Measurements from ENCODE around the gene PACSIN2. TPM values are rescaled to one million over a fixed set of nuclear protein-coding genes. Genes with fewer than 3 reads are reported as not detected.

The PACSIN2 gene
- total RNA-seq, 1 donor from 2014 or later: 49.8 TPM

DNA sequence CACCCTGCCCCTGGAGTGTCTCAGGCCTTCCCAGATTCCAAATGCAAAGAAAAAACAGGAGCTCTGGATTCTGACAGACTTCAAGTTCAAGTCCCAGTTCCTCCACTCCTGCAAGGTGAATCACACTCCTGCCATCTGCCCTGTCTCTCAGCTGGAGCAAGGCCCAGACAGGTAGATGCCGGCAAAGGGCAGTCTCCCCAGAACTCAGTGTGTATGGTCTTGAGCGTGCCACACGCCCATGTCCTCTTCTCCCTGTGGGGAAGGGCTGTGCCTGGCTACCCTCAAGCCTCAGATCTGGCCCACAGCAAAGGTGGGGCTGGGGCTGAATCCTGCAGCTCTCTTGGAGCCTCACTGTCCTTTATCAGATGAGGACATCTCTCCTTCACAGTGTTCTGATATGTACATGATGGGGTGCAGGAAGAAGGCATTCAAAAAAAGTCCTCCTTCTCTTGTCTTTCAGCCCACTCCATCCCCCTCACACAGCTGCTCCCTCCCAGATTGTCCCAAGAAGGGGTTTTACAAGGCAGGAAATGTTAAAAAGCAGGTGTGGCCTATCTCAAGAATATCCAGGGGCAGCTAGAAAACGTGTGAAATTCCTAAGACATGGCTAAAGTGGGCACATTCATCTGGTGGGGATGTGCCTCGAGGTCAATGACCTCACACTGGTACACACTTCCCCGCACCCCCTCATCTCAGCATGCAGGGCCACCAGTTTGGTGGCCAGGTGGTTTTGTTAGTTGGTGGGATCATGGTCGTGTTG is 130.2 kb downstream of the PACSIN2 start:
- TF ChIP-seq, protein P1, sequence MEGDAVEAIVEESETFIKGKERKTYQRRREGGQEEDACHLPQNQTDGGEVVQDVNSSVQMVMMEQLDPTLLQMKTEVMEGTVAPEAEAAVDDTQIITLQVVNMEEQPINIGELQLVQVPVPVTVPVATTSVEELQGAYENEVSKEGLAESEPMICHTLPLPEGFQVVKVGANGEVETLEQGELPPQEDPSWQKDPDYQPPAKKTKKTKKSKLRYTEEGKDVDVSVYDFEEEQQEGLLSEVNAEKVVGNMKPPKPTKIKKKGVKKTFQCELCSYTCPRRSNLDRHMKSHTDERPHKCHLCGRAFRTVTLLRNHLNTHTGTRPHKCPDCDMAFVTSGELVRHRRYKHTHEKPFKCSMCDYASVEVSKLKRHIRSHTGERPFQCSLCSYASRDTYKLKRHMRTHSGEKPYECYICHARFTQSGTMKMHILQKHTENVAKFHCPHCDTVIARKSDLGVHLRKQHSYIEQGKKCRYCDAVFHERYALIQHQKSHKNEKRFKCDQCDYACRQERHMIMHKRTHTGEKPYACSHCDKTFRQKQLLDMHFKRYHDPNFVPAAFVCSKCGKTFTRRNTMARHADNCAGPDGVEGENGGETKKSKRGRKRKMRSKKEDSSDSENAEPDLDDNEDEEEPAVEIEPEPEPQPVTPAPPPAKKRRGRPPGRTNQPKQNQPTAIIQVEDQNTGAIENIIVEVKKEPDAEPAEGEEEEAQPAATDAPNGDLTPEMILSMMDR (IDR thresholded peaks at IDR 0.05; ENCODE audit: insufficient read depth, low read length, severe bottlenecking): no peak
- no peak for FAIRE-seq
- H3K4me3 ChIP-seq (ENCODE audit: low read depth, low read length): no peak overlapping the region
- H3K27me3 ChIP-seq (ENCODE audit: control insufficient read depth, insufficient read depth, low read length): no peaks in the 10 kb centered on the region
- H3K36me3 ChIP-seq (ENCODE audit: control insufficient read depth, insufficient read depth, low read length): peaks cover 38% of the 10 kb centered on the region
- no peak for DNase-seq (ENCODE audit: low read depth)

DNA sequence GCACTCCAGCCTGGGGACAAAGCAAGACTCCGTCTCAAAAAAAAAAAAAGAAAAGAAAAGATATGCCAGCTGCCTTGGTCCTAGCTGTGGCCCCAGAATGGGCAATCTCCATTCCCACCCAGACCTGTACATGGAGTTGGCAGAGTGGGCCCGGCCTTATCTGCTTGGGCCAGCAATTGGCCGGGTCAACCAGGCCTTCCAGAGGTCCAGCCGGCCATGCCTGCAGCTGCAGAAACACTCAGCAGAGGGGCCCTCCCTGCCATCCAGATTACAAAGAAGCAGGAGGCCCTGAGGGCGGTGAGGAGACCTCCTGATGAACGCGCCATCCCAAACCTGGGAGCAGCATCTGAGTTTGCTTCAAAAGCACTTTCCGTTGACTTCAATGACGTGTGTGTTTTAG is 131.0 kb downstream of the PACSIN2 start:
- Histone ChIP-seq H3K36me3 (ENCODE audit: control insufficient read depth, insufficient read depth, low read length) (peaks cover 39% of the 10 kb centered on the region), H3K27me3 (ENCODE audit: control insufficient read depth, insufficient read depth, low read length) (no peaks in the 10 kb centered on the region), H3K4me3 (ENCODE audit: low read depth, low read length) (no peak overlapping the region)
- DNase-seq (ENCODE audit: low read depth) (no peak), FAIRE-seq (peak; percentile 62)
- TF ChIP-seq, protein P1 (IDR thresholded peaks at IDR 0.05; ENCODE audit: insufficient read depth, low read length, severe bottlenecking): no peak

DNA sequence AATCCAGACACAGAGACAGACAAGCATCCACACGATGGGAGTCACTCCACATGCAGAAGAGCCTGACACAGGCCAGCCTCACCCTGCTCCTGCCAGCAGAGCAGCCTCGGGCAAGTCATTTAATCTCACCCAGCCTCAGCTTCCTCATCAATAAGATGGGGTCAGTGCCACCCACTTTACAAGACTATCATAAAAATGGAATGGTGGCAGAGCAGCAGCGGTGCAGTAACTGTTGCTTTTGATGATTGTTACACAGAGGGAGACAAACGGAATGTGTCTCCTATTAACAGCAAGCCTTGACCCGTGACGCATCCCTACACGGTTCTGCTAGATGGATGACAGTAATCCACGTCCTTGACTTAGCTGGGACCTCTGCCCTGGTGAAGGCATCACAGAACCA is 131.8 kb downstream of the PACSIN2 start:
- Histone ChIP-seq H3K36me3 (ENCODE audit: control insufficient read depth, insufficient read depth, low read length) (peaks cover 41% of the 10 kb centered on the region), H3K27me3 (ENCODE audit: control insufficient read depth, insufficient read depth, low read length) (no peaks in the 10 kb centered on the region), H3K4me3 (ENCODE audit: low read depth, low read length) (no peak overlapping the region)
- DNase-seq (ENCODE audit: low read depth): no peak
- peak; percentile 76 for FAIRE-seq
- TF ChIP-seq, protein P1 (IDR thresholded peaks at IDR 0.05; ENCODE audit: insufficient read depth, low read length, severe bottlenecking): no peak

DNA sequence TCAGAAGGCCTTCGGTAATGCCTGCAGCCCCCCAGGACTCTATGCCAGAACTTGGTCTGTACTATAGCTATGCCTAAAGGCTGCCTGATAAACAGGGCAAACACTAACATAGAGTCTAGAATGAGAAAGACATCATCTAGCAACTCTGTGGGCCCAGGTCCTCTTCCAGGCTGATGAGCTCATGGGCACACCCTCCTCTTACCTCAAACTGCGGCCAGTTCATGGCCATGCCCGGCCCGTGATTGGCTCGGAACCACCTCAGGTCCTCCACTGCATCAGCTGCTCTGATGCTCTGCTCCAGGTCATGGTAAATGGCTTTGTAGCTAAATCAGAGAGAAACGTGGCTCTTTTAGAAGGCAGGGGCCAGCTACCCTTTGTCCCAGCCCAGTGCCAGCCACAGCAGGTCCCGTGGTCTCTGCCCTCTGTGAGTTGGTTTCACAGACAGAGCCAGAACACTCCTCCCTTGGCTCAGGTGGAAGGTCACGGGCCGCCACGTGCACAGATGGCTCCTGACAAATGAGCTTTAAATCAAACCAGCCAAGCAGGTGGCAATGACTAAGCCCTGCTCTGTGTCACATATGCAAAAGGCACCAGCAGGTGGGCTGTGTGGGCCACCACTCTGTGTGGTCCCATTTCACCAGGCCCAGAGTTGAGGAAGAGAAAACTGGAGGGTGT is 132.8 kb downstream of the PACSIN2 start:
- no peak for FAIRE-seq
- Histone ChIP-seq H3K36me3 (ENCODE audit: control insufficient read depth, insufficient read depth, low read length) (peaks cover 39% of the 10 kb centered on the region), H3K4me3 (ENCODE audit: low read depth, low read length) (no peak overlapping the region)

DNA sequence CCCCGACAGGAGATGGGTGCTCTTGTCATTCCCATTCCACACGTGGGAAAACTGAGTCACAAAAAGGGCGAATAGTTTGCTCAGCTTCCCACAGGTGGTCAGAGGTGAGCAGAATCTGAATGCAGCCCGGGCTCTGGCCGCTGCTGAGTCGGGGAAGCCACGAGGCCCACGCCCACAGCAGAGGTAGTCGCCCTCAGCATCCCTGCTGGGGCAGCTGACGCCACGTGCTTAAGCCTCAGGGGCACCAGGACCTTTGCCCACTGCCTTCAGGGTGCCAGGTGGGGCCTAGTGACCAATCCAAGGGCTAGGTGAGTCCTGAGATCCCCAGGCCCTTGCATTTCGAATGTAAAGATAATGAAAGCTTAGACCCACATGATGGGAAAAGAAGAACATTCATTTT is 133.7 kb downstream of the PACSIN2 start:
- DNase-seq (ENCODE audit: low read depth) (no peak), FAIRE-seq (no peak)
- TF ChIP-seq, protein P1 (IDR thresholded peaks at IDR 0.05; ENCODE audit: insufficient read depth, low read length, severe bottlenecking): no peak
- no peaks in the 10 kb centered on the region for H3K27me3 ChIP-seq (ENCODE audit: control insufficient read depth, insufficient read depth, low read length)
- H3K4me3 ChIP-seq (ENCODE audit: low read depth, low read length): no peak overlapping the region
- H3K36me3 ChIP-seq (ENCODE audit: control insufficient read depth, insufficient read depth, low read length): peaks cover 43% of the 10 kb centered on the region

More for the DNA sequence above, 132.8 kb downstream of the PACSIN2 start:
- DNase-seq (ENCODE audit: low read depth): no peak
- no peaks in the 10 kb centered on the region for H3K27me3 ChIP-seq (ENCODE audit: control insufficient read depth, insufficient read depth, low read length)
- TF ChIP-seq, protein P1 (IDR thresholded peaks at IDR 0.05; ENCODE audit: insufficient read depth, low read length, severe bottlenecking): no peak

Data from bronchial epithelial cell (primary cell).